Choroid plexus epithelial cell (primary cell): ENCODE measurements around the gene TEX10.

Experiments
- DNase-seq: peaks from one replicate; pipeline ENCODE4 v3.0.0-alpha.2; 2010; ENCODE audit warnings: low read depth
- H3K4me3 ChIP-seq: 2 replicates; pipeline ENCODE4 v1.5.1; 2011; ENCODE audit warnings: low read depth, mild to moderate bottlenecking, control low read depth, low read length, moderate library complexity
- CTCF ChIP-seq: conservative IDR thresholded peaks from 2 replicates; pipeline ENCODE4 v1.5.1; 2011; ENCODE audit warnings: low read depth, mild to moderate bottlenecking, control low read depth, inconsistent platforms, low read length, moderate library complexity

TEX10 gene

GRCh38 chr9:100296407-100296806, 56.3 kb downstream of the TEX10 start:
- H3K4me3 ChIP-seq: no peak overlapping the region
- TF ChIP-seq CTCF: no peak
- no peak for DNase-seq

GRCh38 chr9:100295240-100295639, 57.5 kb downstream of the TEX10 start:
- no peak for DNase-seq
- no peak for TF ChIP-seq CTCF
- no peak overlapping the region for H3K4me3 ChIP-seq

- no peak overlapping the region for H3K4me3 ChIP-seq
- no peak for TF ChIP-seq CTCF
- no peak for DNase-seq
Observed at GRCh38 chr9:100294806-100295205, 57.9 kb downstream of the TEX10 start.

- TF ChIP-seq CTCF: no peak
- no peak overlapping the region for H3K4me3 ChIP-seq
- DNase-seq: peak; percentile 16
Observed at GRCh38 chr9:100294341-100294740, 58.4 kb downstream of the TEX10 start.

- TF ChIP-seq CTCF: no peak
- no peak overlapping the region for H3K4me3 ChIP-seq
- DNase-seq: no peak
Observed at GRCh38 chr9:100292414-100292813, 60.3 kb downstream of the TEX10 start.

- no peak for DNase-seq
- TF ChIP-seq CTCF: no peak
- no peak overlapping the region for H3K4me3 ChIP-seq
Observed at GRCh38 chr9:100290714-100291113, 62.0 kb downstream of the TEX10 start.

GRCh38 chr9:100287186-100287585, 65.6 kb downstream of the TEX10 start:
- TF ChIP-seq CTCF: no peak
- no peak overlapping the region for H3K4me3 ChIP-seq
- no peak for DNase-seq
